Fibroblast of lung (primary cell): Measurements from ENCODE around the gene HSPH1. TPM values are rescaled to one million over a fixed set of nuclear protein-coding genes. Genes with fewer than 3 reads are reported as not detected.

ENCODE experiments used
- DNase-seq, 2 donors: peaks; one replicate each; pipeline versions ENCODE4 v3.0.0 to v3.0.0-alpha.2; 2010; ENCODE audit warnings: low read depth in 2 of 2
- H2AFZ ChIP-seq: 2 replicates; pipeline ENCODE4 v1.5.1; 2012; ENCODE audit warnings: low read length, control low read depth, inconsistent platforms
- H3K27ac ChIP-seq: 2 replicates; pipeline ENCODE4 v1.5.1; 2011; ENCODE audit warnings: low read length, control low read depth; ENCODE audit not compliant: insufficient read depth
- H3K27me3 ChIP-seq: 2 replicates; pipeline ENCODE4 v1.5.1; 2011; ENCODE audit warnings: mild to moderate bottlenecking, low read length; ENCODE audit not compliant: control insufficient read depth, insufficient read depth
- H3K36me3 ChIP-seq: 2 replicates; pipeline ENCODE4 v1.5.1; 2011; ENCODE audit warnings: low read length; ENCODE audit not compliant: control insufficient read depth, insufficient read depth
- H3K4me1 ChIP-seq: 2 replicates; pipeline ENCODE4 v1.5.1; 2011; ENCODE audit warnings: low read length; ENCODE audit not compliant: control insufficient read depth, insufficient read depth; ENCODE audit errors: extremely low read depth
- H3K4me2 ChIP-seq: 2 replicates; pipeline ENCODE4 v1.5.1; 2011; ENCODE audit warnings: low read length, control low read depth; ENCODE audit not compliant: insufficient read depth; ENCODE audit errors: extremely low read depth
- H3K4me3 ChIP-seq, 4 experiments: fragments of 200-600 bp in 1 of 4; sonication (generic) in 1 of 4; replicated peaks in 1 of 4; 2 replicates each; pipeline ENCODE4 v1.5.1; 2011 to 2016; ENCODE audit warnings: low read length in 4 of 4, low read depth in 3 of 4, mild to moderate bottlenecking in 3 of 4, control low read depth in 2 of 4, inconsistent platforms in 1 of 4, mixed read lengths in 1 of 4; ENCODE audit not compliant: insufficient read depth in 1 of 4; ENCODE audit errors: control extremely low read depth in 1 of 4
- H3K79me2 ChIP-seq: 2 replicates; pipeline ENCODE4 v1.5.1; 2012; ENCODE audit warnings: mild to moderate bottlenecking, low read length, inconsistent platforms; ENCODE audit not compliant: control insufficient read depth, insufficient read depth
- H3K9ac ChIP-seq: 2 replicates; pipeline ENCODE4 v1.5.1; 2011; ENCODE audit warnings: mild to moderate bottlenecking, low read length, control low read depth; ENCODE audit not compliant: insufficient read depth
- H3K9me3 ChIP-seq: 2 replicates; pipeline ENCODE4 v1.5.1; 2012; ENCODE audit warnings: low read depth, low read length; ENCODE audit not compliant: control insufficient read depth, insufficient read depth
- H4K20me1 ChIP-seq: 2 replicates; pipeline ENCODE4 v1.5.1; 2011; ENCODE audit warnings: low read length; ENCODE audit not compliant: control insufficient read depth, insufficient read depth; ENCODE audit errors: extremely low read depth
- EZH2 ChIP-seq: IDR thresholded peaks from 2 replicates; pipeline ENCODE4 v1.5.1; 2012; ENCODE audit warnings: low read length, control low read depth, mild to moderate bottlenecking; ENCODE audit errors: missing control alignments
- polyA plus RNA-seq, 2 donors: library from polyadenylated mRNA; depleted of rRNA in 1 of 2; stranded (reverse) in 1 of 2; unstranded in 1 of 2; fragments of >200 nt; gene quantifications; 2 replicates each; pipeline ENCODE4 v1.2.1, GENCODE V29; 2011 to 2012; ENCODE audit warnings: missing spikeins in 1 of 2
- total RNA-seq: library from RNA; depleted of rRNA; stranded (reverse); fragments of >200 nt; gene quantifications from 2 replicates; pipeline ENCODE4 v1.2.1, GENCODE V29; 2014
- TF ChIP-seq, protein P1 (sequence below), 2 donors: IDR thresholded peaks in 1 of 2; conservative IDR thresholded peaks in 1 of 2; 1 replicate in 1 of 2; 2 replicates in 1 of 2; pipeline ENCODE4 v1.5.1; 2011 to 2012; ENCODE audit warnings: low read length in 2 of 2, control low read depth in 1 of 2, inconsistent platforms in 1 of 2, low read depth in 1 of 2, mild to moderate bottlenecking in 1 of 2

HSPH1 gene
- total and polyA plus RNA-seq, 2 donors (not counting 1 experiment from before 2014, with no cell fraction given) = 34.4 to 40.6 TPM

DNA sequence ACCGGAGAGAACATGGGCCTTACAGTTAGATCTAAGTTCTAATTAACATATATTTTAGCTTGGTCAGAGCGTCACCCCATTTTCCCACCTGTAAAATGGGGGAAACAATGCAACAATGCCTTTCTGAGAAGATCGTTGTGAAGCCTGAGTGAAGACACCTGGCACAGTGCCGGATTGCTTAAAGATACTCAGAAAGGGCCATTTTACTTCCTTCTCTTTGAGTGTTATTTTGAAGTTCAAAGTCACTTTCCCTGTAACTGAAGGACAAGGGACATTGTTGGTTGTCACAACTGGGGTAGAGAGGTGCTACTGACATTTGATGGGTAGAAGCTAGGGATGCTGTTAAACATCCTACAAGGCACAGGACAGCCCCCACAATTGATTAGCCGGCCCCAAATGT is 28.1 kb downstream of the HSPH1 start:
- H3K27me3 ChIP-seq = peaks cover 2% of the 10 kb centered on the region
- H3K9me3 ChIP-seq = no peaks in the 10 kb centered on the region
- no peak overlapping the region for H3K4me3 ChIP-seq
- no peaks in the 10 kb centered on the region for H3K79me2 ChIP-seq
- no peaks in the 10 kb centered on the region for H3K4me1 ChIP-seq
- H3K27ac ChIP-seq = no peak overlapping the region
- H3K4me2 ChIP-seq = no peak overlapping the region
- TF ChIP-seq, protein P1, sequence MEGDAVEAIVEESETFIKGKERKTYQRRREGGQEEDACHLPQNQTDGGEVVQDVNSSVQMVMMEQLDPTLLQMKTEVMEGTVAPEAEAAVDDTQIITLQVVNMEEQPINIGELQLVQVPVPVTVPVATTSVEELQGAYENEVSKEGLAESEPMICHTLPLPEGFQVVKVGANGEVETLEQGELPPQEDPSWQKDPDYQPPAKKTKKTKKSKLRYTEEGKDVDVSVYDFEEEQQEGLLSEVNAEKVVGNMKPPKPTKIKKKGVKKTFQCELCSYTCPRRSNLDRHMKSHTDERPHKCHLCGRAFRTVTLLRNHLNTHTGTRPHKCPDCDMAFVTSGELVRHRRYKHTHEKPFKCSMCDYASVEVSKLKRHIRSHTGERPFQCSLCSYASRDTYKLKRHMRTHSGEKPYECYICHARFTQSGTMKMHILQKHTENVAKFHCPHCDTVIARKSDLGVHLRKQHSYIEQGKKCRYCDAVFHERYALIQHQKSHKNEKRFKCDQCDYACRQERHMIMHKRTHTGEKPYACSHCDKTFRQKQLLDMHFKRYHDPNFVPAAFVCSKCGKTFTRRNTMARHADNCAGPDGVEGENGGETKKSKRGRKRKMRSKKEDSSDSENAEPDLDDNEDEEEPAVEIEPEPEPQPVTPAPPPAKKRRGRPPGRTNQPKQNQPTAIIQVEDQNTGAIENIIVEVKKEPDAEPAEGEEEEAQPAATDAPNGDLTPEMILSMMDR (conservative IDR thresholded peaks at IDR 0.05 in 1 of 2, IDR thresholded peaks at IDR 0.05 in 1 of 2; ENCODE audit: low read depth in 1 of 2, low read length in 2 of 2) = no peak
- TF ChIP-seq EZH2 = no peak
- no peaks in the 10 kb centered on the region for H4K20me1 ChIP-seq
- peaks cover 7% of the 10 kb centered on the region for H3K36me3 ChIP-seq
- H2AFZ ChIP-seq = no peak overlapping the region
- H3K9ac ChIP-seq = no peak overlapping the region
- no peak for DNase-seq

DNA sequence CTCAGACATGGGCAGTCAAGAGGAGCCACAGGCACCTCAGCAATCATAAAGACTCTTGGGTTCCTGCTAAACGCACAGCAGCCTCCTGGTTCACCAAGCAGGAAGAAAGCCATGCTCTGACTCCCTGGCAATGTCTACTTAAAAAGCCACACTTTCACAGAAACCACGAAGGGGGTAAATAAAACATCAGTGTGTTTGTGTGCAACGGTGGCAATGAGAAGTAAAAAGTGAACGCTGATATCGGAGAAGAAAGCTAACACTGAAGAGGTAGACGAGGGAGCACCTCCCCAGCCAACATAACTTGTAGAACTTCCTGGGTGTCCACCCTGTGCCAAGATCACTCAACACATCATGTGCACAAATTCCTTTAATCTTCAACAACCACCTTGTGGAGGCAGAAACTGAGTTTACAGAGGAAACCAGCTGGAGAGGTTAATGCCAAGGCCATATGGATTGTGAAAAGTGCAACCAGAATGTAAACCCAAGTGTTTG is 30.2 kb downstream of the HSPH1 start:
- DNase-seq = no peak
- TF ChIP-seq, protein P1 (conservative IDR thresholded peaks at IDR 0.05 in 1 of 2, IDR thresholded peaks at IDR 0.05 in 1 of 2; ENCODE audit: low read depth in 1 of 2, low read length in 2 of 2) = no peak
- TF ChIP-seq EZH2 = no peak

DNA sequence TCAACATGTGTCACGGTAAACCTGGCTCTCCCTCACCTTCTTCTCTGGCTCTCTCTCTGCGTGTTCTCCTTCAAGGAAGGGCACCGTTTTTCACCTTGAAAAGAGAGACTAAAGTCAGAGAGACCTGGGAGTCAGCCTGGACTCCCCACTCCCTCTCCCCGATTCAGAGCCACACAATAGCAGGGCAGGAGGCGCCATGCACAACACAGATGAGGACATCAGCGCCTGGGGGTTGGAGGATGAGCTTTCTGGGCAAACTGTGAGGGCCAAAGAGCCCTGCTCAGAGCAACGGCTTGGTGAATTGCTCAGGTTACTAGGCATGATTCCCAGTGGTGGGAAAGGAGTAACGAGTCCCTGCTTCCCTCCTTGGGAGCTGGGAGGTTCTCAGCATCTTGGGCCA is 32.3 kb downstream of the HSPH1 start:
- DNase-seq = no peak
- Histone ChIP-seq H3K79me2 (no peaks in the 10 kb centered on the region), H3K4me3 (no peak overlapping the region), H3K4me2 (no peak overlapping the region), H3K27ac (no peak overlapping the region), H2AFZ (no peak overlapping the region), H3K36me3 (no peaks in the 10 kb centered on the region), H3K9me3 (no peaks in the 10 kb centered on the region), H3K27me3 (peaks cover 17% of the 10 kb centered on the region), H3K9ac (no peak overlapping the region), H4K20me1 (no peaks in the 10 kb centered on the region), H3K4me1 (no peaks in the 10 kb centered on the region)
- TF ChIP-seq EZH2 = no peak
- TF ChIP-seq, protein P1 (conservative IDR thresholded peaks at IDR 0.05 in 1 of 2, IDR thresholded peaks at IDR 0.05 in 1 of 2; ENCODE audit: low read depth in 1 of 2, low read length in 2 of 2) = no peak

More for the DNA sequence above, 30.2 kb downstream of the HSPH1 start:
- Histone ChIP-seq H2AFZ (no peak overlapping the region), H3K27me3 (peaks cover 9% of the 10 kb centered on the region), H3K9me3 (no peaks in the 10 kb centered on the region), H3K79me2 (no peaks in the 10 kb centered on the region), H3K4me3 (no peak overlapping the region), H3K36me3 (no peaks in the 10 kb centered on the region), H3K4me1 (no peaks in the 10 kb centered on the region), H3K9ac (no peak overlapping the region), H3K27ac (no peak overlapping the region), H3K4me2 (no peak overlapping the region), H4K20me1 (no peaks in the 10 kb centered on the region)
